ENCODE measurements around the gene FAT4. TPM values are rescaled to one million over a fixed set of nuclear protein-coding genes. Genes with fewer than 3 reads are reported as not detected.

Gene FAT4
- total and polyA plus RNA-seq, 3 donors from 2014 or later = 2.8 to 8.9 (median 6.5) TPM

DNA sequence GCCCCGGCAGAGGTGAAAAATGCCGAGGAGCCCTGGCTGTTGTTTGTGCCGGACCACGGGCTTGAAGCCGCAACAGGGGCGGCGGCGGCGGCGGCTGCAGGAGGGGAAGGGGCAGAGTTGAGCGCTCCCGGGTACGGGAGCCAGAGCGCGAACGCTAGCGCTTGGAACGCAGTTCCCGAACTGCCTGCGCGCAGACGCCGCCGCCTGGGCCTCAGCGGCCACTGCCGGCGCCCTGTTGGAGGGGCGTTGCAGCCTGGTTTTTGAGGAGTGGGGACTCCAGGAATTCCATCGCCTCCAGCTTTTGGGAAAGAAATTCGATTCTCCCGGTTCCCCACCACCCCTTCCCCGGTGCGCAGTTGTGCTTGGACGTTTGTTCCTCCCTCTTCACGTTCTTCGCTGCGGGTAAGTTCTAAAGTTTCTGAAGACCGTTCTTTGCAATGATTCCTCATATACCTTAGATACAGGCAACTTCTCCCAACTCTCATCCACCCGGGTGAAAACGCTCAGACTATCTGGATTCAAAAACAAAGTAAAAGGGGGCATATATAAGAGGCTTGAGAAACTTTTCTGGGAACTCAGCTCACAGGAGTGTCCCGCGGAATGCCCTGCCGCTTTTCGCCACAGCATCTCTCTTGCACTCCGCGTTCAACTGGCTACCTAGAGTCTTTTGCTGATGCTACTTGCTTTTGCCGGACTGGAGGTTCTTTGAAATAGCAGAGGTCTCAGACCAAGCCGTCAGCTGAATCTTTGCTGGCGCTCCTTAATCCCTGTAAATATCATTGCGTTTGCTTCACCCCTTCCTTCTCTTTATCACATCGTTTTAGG is 1.0 kb downstream of the FAT4 start:
- TF ChIP-seq, protein P1, sequence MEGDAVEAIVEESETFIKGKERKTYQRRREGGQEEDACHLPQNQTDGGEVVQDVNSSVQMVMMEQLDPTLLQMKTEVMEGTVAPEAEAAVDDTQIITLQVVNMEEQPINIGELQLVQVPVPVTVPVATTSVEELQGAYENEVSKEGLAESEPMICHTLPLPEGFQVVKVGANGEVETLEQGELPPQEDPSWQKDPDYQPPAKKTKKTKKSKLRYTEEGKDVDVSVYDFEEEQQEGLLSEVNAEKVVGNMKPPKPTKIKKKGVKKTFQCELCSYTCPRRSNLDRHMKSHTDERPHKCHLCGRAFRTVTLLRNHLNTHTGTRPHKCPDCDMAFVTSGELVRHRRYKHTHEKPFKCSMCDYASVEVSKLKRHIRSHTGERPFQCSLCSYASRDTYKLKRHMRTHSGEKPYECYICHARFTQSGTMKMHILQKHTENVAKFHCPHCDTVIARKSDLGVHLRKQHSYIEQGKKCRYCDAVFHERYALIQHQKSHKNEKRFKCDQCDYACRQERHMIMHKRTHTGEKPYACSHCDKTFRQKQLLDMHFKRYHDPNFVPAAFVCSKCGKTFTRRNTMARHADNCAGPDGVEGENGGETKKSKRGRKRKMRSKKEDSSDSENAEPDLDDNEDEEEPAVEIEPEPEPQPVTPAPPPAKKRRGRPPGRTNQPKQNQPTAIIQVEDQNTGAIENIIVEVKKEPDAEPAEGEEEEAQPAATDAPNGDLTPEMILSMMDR (IDR thresholded peaks at IDR 0.05) = peak in 1 of 3 experiments; percentile 11
- TF ChIP-seq POLR2A (IDR thresholded peaks at IDR 0.05) = no peak
- peak; percentile 57 for DNase-seq
- Histone ChIP-seq H3K27me3 (no peaks in the 10 kb centered on the region), H3K4me1 (peaks cover 13% of the 10 kb centered on the region), H3K9me3 (no peaks in the 10 kb centered on the region), H3K27ac (peak overlapping the region; percentile 76 to 89), H3K36me3 (ENCODE audit: low read depth, missing control alignments) (no peaks in the 10 kb centered on the region), H3K4me3 (peak overlapping the region; percentile 80 to 87)
- intact Hi-C loops (cut with DNase I; ENCODE audit: low total_unique reads) = no loop called here
- WGBS, 2 donors = 0% methylated on average over 22 to 51 of the region's 51 CpGs

DNA sequence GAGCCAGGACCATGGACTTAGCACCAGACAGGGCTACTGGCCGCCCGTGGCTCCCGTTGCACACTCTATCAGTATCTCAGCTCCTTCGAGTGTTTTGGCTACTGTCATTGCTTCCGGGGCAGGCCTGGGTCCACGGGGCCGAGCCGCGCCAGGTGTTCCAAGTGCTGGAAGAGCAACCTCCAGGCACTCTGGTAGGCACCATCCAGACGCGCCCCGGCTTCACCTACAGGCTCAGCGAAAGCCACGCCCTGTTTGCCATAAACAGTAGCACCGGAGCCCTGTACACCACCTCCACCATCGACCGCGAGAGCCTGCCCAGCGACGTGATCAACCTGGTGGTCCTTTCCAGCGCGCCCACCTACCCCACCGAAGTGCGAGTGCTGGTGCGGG is 1.6 kb downstream of the FAT4 start:
- intact Hi-C loops (cut with DNase I; ENCODE audit: low total_unique reads) = no loop called here
- WGBS, 2 donors = 0 to 1% methylated on average over 22 to 25 of the region's 25 CpGs
- H3K9me3 ChIP-seq = no peaks in the 10 kb centered on the region
- H3K4me3 ChIP-seq = peak overlapping the region; percentile 80 to 87
- DNase-seq = peak; percentile 50
- peak overlapping the region in 1 of 2 donors; percentile 89 for H3K27ac ChIP-seq
- no peaks in the 10 kb centered on the region for H3K27me3 ChIP-seq
- no peak for TF ChIP-seq POLR2A (IDR thresholded peaks at IDR 0.05)
- TF ChIP-seq, protein P1 (IDR thresholded peaks at IDR 0.05) = no peak
- peaks cover 13% of the 10 kb centered on the region for H3K4me1 ChIP-seq
- H3K36me3 ChIP-seq (ENCODE audit: low read depth, missing control alignments) = no peaks in the 10 kb centered on the region

DNA sequence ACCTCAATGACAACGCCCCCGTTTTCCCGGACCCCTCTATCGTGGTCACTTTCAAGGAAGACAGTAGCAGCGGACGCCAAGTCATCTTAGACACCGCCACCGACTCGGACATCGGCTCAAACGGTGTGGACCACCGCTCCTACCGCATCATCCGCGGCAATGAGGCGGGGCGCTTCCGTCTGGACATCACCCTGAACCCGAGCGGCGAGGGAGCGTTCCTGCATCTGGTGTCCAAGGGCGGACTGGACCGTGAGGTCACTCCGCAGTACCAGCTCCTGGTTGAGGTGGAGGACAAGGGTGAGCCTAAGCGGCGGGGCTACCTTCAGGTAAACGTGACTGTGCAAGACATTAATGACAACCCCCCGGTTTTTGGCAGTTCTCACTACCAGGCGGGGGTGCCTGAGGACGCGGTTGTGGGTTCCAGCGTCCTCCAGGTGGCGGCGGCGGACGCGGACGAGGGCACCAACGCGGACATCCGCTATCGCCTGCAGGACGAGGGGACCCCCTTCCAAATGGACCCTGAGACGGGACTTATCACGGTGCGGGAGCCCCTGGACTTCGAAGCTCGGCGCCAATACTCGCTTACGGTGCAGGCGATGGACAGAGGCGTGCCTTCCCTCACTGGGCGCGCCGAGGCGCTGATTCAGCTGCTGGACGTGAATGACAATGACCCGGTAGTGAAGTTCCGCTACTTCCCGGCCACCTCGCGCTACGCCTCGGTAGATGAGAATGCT is 2.2 kb downstream of the FAT4 start:
- Histone ChIP-seq H3K27ac (peak overlapping the region in 1 of 2 donors; percentile 33), H3K4me1 (peaks cover 13% of the 10 kb centered on the region), H3K36me3 (ENCODE audit: low read depth, missing control alignments) (no peaks in the 10 kb centered on the region), H3K27me3 (no peaks in the 10 kb centered on the region), H3K9me3 (no peaks in the 10 kb centered on the region), H3K4me3 (peak overlapping the region; percentile 80 to 87)
- peak; percentile 69 for DNase-seq
- intact Hi-C loops (cut with DNase I; ENCODE audit: low total_unique reads) = no loop called here
- 0 to 1% methylated on average over 20 to 65 of the region's 66 CpGs for WGBS, 2 donors
- no peak for TF ChIP-seq POLR2A (IDR thresholded peaks at IDR 0.05)
- TF ChIP-seq, protein P1 (IDR thresholded peaks at IDR 0.05) = peak in 1 of 3 experiments; percentile 15

DNA sequence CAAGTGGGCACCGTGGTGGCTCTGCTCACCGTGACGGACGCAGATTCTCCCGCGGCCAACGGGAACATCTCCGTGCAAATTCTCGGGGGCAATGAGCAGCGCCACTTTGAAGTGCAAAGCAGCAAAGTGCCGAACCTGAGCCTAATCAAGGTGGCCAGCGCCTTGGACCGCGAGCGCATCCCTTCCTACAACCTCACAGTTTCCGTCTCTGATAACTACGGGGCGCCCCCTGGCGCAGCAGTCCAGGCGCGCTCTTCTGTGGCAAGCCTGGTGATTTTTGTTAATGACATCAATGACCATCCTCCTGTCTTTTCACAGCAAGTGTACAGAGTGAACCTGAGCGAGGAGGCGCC is 2.7 kb downstream of the FAT4 start:
- WGBS, 2 donors = 13% methylated on average over 23 of the region's 23 CpGs; no CpG with 5 or more reads in 1 of the 2 donors
- Histone ChIP-seq H3K4me3 (peak overlapping the region; percentile 80 to 87), H3K36me3 (ENCODE audit: low read depth, missing control alignments) (no peaks in the 10 kb centered on the region), H3K27me3 (no peaks in the 10 kb centered on the region), H3K4me1 (peaks cover 13% of the 10 kb centered on the region), H3K27ac (peak overlapping the region in 1 of 2 donors; percentile 33), H3K9me3 (no peaks in the 10 kb centered on the region)
- DNase-seq = peak; percentile 83
- intact Hi-C loops (cut with DNase I; ENCODE audit: low total_unique reads) = no loop called here
- TF ChIP-seq, protein P1 (IDR thresholded peaks at IDR 0.05) = peak; percentile 19 to 41 (median 40)
- TF ChIP-seq POLR2A (IDR thresholded peaks at IDR 0.05) = no peak
